ENCODE measurements around the gene SUCO.

GRCh38 chr1:172627702-172628101 lies 94.8 kb downstream of the SUCO start:
- TF ChIP-seq, protein P1, sequence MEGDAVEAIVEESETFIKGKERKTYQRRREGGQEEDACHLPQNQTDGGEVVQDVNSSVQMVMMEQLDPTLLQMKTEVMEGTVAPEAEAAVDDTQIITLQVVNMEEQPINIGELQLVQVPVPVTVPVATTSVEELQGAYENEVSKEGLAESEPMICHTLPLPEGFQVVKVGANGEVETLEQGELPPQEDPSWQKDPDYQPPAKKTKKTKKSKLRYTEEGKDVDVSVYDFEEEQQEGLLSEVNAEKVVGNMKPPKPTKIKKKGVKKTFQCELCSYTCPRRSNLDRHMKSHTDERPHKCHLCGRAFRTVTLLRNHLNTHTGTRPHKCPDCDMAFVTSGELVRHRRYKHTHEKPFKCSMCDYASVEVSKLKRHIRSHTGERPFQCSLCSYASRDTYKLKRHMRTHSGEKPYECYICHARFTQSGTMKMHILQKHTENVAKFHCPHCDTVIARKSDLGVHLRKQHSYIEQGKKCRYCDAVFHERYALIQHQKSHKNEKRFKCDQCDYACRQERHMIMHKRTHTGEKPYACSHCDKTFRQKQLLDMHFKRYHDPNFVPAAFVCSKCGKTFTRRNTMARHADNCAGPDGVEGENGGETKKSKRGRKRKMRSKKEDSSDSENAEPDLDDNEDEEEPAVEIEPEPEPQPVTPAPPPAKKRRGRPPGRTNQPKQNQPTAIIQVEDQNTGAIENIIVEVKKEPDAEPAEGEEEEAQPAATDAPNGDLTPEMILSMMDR (conservative IDR thresholded peaks at IDR 0.05; ENCODE audit: low read length) = no peak
- TF ChIP-seq EZH2phosphoT487 (IDR thresholded peaks at IDR 0.05; ENCODE audit: borderline replicate concordance, low read depth, low read length) = no peak

All from OCI-LY7 (cell line).